Measurements from ENCODE around the gene ANKRD10. TPM values are rescaled to one million over a fixed set of nuclear protein-coding genes. Genes with fewer than 3 reads are reported as not detected.

The ANKRD10 gene
- total and polyA plus RNA-seq, 2 of the 8 experiments (the other 6 are each of a cell fraction or from before 2014, with no cell fraction given): 146 to 218 TPM

- H3K14ac ChIP-seq (ENCODE audit: insufficient read length): no peak overlapping the region
- H2AK5ac ChIP-seq (ENCODE audit: low read depth, low read length): peak overlapping the region; percentile 43; the same call in 1 of the 2 replicates
- H4K91ac ChIP-seq (replicated peaks; ENCODE audit: insufficient read length, low read length): no peak overlapping the region
- FAIRE-seq (no peak), DNase-seq (ENCODE audit: low read depth in 1 of 2, low spot score in 2 of 2) (no peak)
- no peak overlapping the region for H3K4ac ChIP-seq (replicated peaks; ENCODE audit: insufficient read length, low read depth, low read length)
- H2BK5ac ChIP-seq (ENCODE audit: low read depth, low read length): peak overlapping the region; percentile 90
- H4K8ac ChIP-seq (ENCODE audit: extremely low read depth, insufficient read depth, low read length): no peak overlapping the region
- peaks cover 29% of the 10 kb centered on the region in 2 experiments for H4K20me1 ChIP-seq (replicated peaks in 1 of 2; ENCODE audit: control insufficient read depth in 1 of 2, insufficient read depth in 2 of 2, low read length in 2 of 2)
- peak overlapping the region; percentile 38 to 91; a peak in 3 of 4 replicates for H3K4me2 ChIP-seq (ENCODE audit: insufficient read depth in 1 of 2, low read depth in 2 of 2, low read length in 2 of 2)
- no peak overlapping the region for H2AFZ ChIP-seq (ENCODE audit: low read length)
- peaks cover 21 to 43% (median 32%) of the 10 kb centered on the region in 4 experiments for H3K4me1 ChIP-seq (replicated peaks in 1 of 4; ENCODE audit: control insufficient read depth in 3 of 4, insufficient read depth in 4 of 4, low read length in 3 of 4)
- no peak overlapping the region for H3K23ac ChIP-seq (ENCODE audit: insufficient read length)
- peak overlapping the region; percentile 71; the same call in 1 of the 2 replicates for H2BK12ac ChIP-seq (ENCODE audit: low read depth, low read length)
- H3K4me3 ChIP-seq (ENCODE audit: extremely low read depth in 1 of 4, insufficient read depth in 2 of 4, low read depth in 3 of 4, low read length in 4 of 4): peak overlapping the region in 1 of 4 experiments; percentile 40; a peak in 1 of 8 replicates
- WGBS, 2 experiments (ENCODE audit: extremely low coverage in 1 of 2, insufficient coverage in 1 of 2, insufficient read length in 1 of 2, insufficient replicate concordance in 2 of 2, low coverage in 1 of 2, low lambda C conversion rate in 2 of 2, missing lambda C conversion rate in 1 of 2): 84% methylated on average over 14 of the region's 14 CpGs; no CpG with 5 or more reads in 1 of the 2 experiments
- ChIA-PET CTCF (ENCODE audit: partially characterized antibody) (no interaction called here), POLR2A (ENCODE audit: partially characterized antibody) (interaction anchor here (1.1 kb wide), 1 partner anchor 10 kb away, joined by 3 read pairs; no protein-coding TSS in a partner anchor)
- H3K18ac ChIP-seq (ENCODE audit: extremely low read depth, low read length): no peak overlapping the region; the same call in 1 of the 2 replicates
- H3K27ac ChIP-seq (ENCODE audit: low read depth, low read length): peak overlapping the region; percentile 23; the same call in 1 of the 2 replicates
- H3K9ac ChIP-seq (replicated peaks in 1 of 4; ENCODE audit: extremely low read depth in 1 of 4, low read depth in 3 of 4, low read length in 3 of 4): no peak overlapping the region
- no peak overlapping the region for H2BK15ac ChIP-seq (ENCODE audit: low read length)
- H3K27me3 ChIP-seq (replicated peaks in 1 of 4; ENCODE audit: control insufficient read depth in 3 of 4, extremely low read depth in 1 of 4, insufficient read depth in 3 of 4, low read length in 3 of 4): no peaks in the 10 kb centered on the region
- H3K79me2 ChIP-seq (ENCODE audit: control insufficient read depth in 1 of 2, insufficient read depth in 2 of 2, low read length in 2 of 2): peaks cover 65 to 94% of the 10 kb centered on the region in 2 experiments
- peaks cover 2% of the 10 kb centered on the region; the same call in 1 of the 2 replicates for H3K79me1 ChIP-seq (ENCODE audit: low read depth, low read length)
- H3K56ac ChIP-seq (replicated peaks; ENCODE audit: insufficient read length, low read depth, low read length): no peak overlapping the region
- peaks cover 0 to 40% (median 17%) of the 10 kb centered on the region in 4 experiments; a peak in 6 of 8 replicates for H3K36me3 ChIP-seq (ENCODE audit: control insufficient read depth in 2 of 4, insufficient read depth in 4 of 4, low read length in 3 of 4)
- H2BK20ac ChIP-seq (ENCODE audit: low read length): no peak overlapping the region
- H3K9me3 ChIP-seq (ENCODE audit: insufficient read depth in 2 of 2, low read depth in 1 of 2, low read length in 1 of 2): no peaks in the 10 kb centered on the region
- H4K5ac ChIP-seq (ENCODE audit: insufficient read length, low read depth, low read length): no peak overlapping the region
- H2BK120ac ChIP-seq (replicated peaks; ENCODE audit: low read depth, low read length): no peak overlapping the region
- peaks cover 5% of the 10 kb centered on the region; the same call in 1 of the 2 replicates for H3K23me2 ChIP-seq (ENCODE audit: low read depth, low read length)
Measured at GRCh38 chr13:110910013-110910890, 4.6 kb downstream of the ANKRD10 start.

Measured in H1 (cell line).